Activated T-helper 17 cell treated with anti-CD3 and anti-CD28 coated beads, Interleukin-2, amount 50 U/mL, for 72 hours (primary cell): ENCODE results near the gene VENTX. TPM values are rescaled to one million over a fixed set of nuclear protein-coding genes. Genes with fewer than 3 reads are reported as not detected.

Source experiments
- ATAC-seq: fragments of 150-1000 bp; cut with Tn5 transposase; replicated peaks from 2 replicates; pipeline ENCODE4 v1.10.0; 2021; ENCODE audit warnings: mild to moderate bottlenecking, moderate library complexity
- H3K27ac Mint-ChIP-seq: one replicate; pipeline ENCODE4 v1.8.0; 2022; ENCODE audit warnings: mixed read lengths
- H3K27me3 Mint-ChIP-seq: one replicate; pipeline ENCODE4 v1.8.0; 2022; ENCODE audit warnings: mixed read lengths
- H3K36me3 Mint-ChIP-seq: one replicate; pipeline ENCODE4 v1.8.0; 2022; ENCODE audit warnings: low read depth, mild to moderate bottlenecking, mixed read lengths
- H3K4me1 Mint-ChIP-seq: one replicate; pipeline ENCODE4 v1.8.0; 2022; ENCODE audit warnings: mixed read lengths
- H3K4me3 Mint-ChIP-seq: one replicate; pipeline ENCODE4 v1.8.0; 2022; ENCODE audit warnings: mild to moderate bottlenecking, mixed read lengths
- H3K9me3 Mint-ChIP-seq: one replicate; pipeline ENCODE4 v1.8.0; 2022; ENCODE audit warnings: mixed read lengths
- total RNA-seq, 2 donors: library from RNA; stranded (reverse); gene quantifications; one replicate each; pipeline ENCODE4 v1.2.3, GENCODE V29; 2022

The VENTX gene
- total RNA-seq, 2 donors from 2014 or later = 0.21 TPM; not detected in 1

DNA sequence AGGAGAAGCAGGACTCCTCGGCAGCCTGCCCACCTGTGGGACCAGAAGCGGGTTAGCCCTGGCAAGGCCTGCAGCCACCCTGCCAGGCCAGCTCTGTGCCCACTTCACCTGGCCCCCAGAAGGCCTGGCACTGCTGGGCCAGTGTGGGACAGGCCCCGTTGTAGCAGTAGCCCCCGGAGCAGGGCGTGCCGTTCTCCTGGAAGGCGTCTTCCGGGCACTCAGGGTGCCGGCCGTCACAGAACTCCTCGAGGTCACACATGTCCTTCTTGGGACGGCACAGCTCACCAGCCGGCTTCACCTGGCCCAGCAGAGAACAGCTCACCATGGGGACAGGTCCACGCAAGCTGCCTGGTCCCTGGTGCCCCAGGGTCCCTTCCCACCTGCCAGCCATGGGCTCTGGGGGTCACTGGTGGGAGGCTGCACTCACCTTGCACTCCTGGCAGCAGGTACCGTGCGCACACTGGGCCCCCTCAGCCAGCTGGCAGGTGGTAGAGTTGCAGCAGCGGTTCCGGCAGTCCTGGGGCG, 33.2 kb downstream of the VENTX start:
- Mint-ChIP-seq H3K9me3 (no peaks in the 10 kb centered on the region), H3K27me3 (no peaks in the 10 kb centered on the region), H3K36me3 (peaks cover 56% of the 10 kb centered on the region), H3K4me1 (no peaks in the 10 kb centered on the region), H3K27ac (no peak overlapping the region), H3K4me3 (no peak overlapping the region)
- ATAC-seq = no peak

DNA sequence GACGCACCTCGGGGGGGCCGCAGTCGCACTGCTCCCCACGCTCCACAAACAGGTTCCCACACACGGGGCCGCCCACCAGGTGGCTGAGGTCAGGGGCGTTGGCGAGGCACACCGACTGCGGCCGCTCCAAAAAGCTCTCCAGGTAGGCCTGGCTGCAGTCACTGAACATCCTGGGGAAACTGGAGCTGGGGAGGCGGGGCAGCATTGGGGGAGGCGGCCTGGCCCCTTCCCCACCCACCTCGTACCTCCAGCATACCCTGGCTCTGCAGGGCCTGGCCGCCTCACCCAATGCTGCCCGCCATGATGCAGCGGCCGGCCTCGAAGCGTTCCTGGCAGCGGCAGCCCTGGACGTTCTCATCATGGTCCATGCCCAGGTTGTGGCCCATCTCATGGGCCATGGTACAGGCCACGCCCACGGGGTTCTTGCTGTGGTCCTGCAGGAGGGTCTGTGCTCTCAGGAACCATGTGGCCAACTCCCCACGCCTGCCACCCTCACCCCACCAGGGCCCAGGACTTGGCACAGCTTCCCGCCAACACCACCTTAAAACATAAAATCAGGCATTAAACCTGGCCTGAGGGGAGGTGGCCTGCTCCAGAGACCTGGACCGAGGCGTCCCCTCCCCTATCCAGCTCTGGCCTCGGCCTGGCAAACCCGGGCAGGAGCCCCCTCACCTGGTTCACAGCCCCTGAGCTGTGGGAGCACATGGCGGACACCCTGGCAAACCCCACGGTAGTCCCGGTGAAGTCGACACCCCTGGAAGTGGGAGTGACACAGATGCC, 34.1 kb downstream of the VENTX start:
- no peak for ATAC-seq
- Mint-ChIP-seq H3K4me3 (no peak overlapping the region), H3K27me3 (no peaks in the 10 kb centered on the region), H3K9me3 (no peaks in the 10 kb centered on the region), H3K36me3 (peaks cover 56% of the 10 kb centered on the region), H3K27ac (no peak overlapping the region), H3K4me1 (no peaks in the 10 kb centered on the region)

DNA sequence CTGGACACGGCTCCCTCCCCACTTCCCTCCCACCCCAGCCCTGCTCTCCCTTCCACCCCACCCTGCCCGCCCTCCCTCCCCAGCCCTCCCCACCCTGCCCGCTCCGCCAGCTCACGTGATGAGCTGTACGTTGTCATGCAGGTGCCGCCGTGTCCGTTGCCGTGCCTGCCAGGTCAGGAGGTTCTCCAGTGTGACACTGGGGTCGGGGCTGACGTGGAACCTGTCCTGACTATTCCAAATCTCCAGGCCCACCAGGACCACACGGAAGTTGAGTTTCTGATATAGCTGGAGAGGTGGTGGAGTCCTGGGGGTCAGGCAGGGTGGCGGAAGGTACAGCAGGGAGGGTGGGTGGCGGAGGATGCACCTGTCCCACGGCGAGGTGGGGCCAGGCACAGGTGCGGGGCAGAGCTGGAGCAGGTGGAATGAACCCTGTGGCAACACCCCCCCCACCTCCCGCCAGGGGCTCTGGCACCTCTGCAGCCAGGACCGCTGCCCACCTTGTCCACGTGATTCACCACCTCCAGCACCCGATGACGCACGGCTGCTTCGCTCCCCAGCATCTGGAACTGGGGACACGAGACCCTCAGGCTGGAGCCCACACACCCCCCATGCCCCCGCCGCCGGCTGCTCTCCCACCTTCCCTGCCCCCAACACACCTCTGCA, 34.8 kb downstream of the VENTX start:
- Mint-ChIP-seq H3K27me3 (no peaks in the 10 kb centered on the region), H3K9me3 (no peaks in the 10 kb centered on the region), H3K36me3 (peaks cover 56% of the 10 kb centered on the region), H3K4me3 (no peak overlapping the region), H3K4me1 (no peaks in the 10 kb centered on the region), H3K27ac (no peak overlapping the region)
- ATAC-seq = no peak

- Mint-ChIP-seq H3K27ac (no peak overlapping the region), H3K9me3 (no peaks in the 10 kb centered on the region), H3K4me3 (no peak overlapping the region), H3K27me3 (no peaks in the 10 kb centered on the region), H3K4me1 (peaks cover under 1% of the 10 kb centered on the region), H3K36me3 (peaks cover 56% of the 10 kb centered on the region)
- no peak for ATAC-seq
Observed at GRCh38 chr10:133272964-133273420, 35.3 kb downstream of the VENTX start.

DNA sequence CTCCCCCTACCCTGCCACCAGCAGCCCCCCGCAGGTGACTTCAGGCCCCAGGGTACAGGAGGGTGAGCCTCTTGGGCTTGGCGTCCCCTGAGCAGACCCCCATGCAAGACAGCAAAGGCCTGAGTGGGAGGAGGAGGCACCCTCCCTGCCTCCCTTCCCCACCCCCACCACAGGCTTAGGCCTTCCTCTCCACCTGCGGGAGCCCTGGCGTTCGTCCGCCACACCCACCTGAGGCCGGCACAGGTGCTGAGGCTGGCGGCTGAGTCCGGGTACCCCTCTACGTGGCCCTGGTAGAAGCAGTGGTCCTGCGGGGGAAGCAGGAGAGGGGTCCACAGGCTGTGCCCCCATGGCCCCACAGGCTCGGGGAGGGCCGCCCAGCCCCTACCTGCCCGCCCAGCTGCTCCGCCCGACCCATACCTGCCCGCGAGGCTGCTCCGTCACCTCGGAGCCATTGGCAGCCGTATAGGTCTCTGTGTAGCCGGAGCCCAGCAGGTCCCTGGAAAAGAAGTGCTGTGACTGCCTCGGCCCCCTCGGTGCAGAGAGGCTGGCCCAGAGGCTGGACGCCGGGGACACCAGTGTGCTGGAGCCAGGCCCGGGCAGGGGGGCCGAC, 36.0 kb downstream of the VENTX start:
- Mint-ChIP-seq H3K36me3 (peaks cover 61% of the 10 kb centered on the region), H3K4me1 (peaks cover 7% of the 10 kb centered on the region), H3K9me3 (no peaks in the 10 kb centered on the region), H3K4me3 (no peak overlapping the region), H3K27me3 (no peaks in the 10 kb centered on the region), H3K27ac (no peak overlapping the region)
- ATAC-seq = no peak

DNA sequence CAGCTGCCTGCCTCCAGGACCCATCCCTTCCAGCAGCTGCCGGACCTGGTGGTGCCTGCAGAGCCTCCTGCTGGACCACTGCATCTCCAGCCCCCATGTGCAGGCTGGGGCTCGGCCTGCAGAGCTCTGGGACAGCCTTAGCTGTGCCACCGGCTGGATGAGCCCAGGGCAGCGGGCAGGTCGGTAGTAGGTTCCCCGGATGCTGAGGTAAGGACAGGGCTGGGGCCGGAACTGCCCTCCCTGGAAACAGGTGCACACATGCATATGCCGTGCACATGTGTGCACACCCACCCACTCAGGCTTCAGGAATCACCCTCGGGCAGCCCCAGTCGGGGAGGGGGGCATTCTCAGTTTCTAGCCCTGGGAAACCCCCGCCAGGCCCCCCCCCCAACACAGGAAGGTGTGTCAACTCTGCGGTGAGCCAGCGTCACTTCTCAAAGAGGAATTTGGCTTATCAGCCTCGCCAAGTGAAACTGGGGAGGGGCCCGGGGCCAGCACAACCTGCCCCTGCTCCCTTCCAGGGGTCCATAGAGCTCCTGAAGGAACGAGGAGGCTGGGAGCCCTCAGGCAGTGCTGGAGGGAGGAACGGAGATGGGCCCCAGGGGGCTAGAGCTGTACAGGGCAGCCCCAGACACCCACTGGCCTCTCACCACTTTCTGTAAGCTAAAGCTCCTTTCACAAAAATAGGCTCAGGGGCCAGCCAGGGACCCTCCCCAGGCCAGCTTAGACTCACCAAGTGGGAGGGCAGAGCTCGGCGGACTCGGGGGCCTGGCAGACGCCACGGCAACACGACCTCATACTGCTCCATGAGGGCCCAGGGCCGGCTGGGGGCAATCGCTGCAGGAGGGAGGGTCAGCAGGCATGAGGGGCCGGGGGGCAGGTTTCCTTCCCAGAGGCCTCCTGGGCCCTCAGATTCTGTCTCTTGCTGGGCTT, 37.4 kb downstream of the VENTX start:
- H3K27me3 Mint-ChIP-seq = no peaks in the 10 kb centered on the region
- H3K4me1 Mint-ChIP-seq = peaks cover 9% of the 10 kb centered on the region
- no peaks in the 10 kb centered on the region for H3K9me3 Mint-ChIP-seq
- peaks cover 60% of the 10 kb centered on the region for H3K36me3 Mint-ChIP-seq
- peak overlapping the region; percentile 91 for H3K27ac Mint-ChIP-seq
- ATAC-seq = peak; percentile 65
- H3K4me3 Mint-ChIP-seq = peak overlapping the region; percentile 90

- Mint-ChIP-seq H3K27ac (peak overlapping the region; percentile 91), H3K27me3 (no peaks in the 10 kb centered on the region), H3K4me1 (peaks cover 9% of the 10 kb centered on the region), H3K9me3 (no peaks in the 10 kb centered on the region), H3K36me3 (peaks cover 53% of the 10 kb centered on the region), H3K4me3 (peak overlapping the region; percentile 90)
- peak; percentile 27 for ATAC-seq
Observed at GRCh38 chr10:133275684-133276092, 38.0 kb downstream of the VENTX start.

GRCh38 chr10:133276100-133276434, 38.4 kb downstream of the VENTX start:
- no peak for ATAC-seq
- Mint-ChIP-seq H3K4me1 (peaks cover 9% of the 10 kb centered on the region), H3K9me3 (no peaks in the 10 kb centered on the region), H3K27ac (peak overlapping the region; percentile 91), H3K27me3 (no peaks in the 10 kb centered on the region), H3K4me3 (peak overlapping the region; percentile 90), H3K36me3 (peaks cover 49% of the 10 kb centered on the region)

DNA sequence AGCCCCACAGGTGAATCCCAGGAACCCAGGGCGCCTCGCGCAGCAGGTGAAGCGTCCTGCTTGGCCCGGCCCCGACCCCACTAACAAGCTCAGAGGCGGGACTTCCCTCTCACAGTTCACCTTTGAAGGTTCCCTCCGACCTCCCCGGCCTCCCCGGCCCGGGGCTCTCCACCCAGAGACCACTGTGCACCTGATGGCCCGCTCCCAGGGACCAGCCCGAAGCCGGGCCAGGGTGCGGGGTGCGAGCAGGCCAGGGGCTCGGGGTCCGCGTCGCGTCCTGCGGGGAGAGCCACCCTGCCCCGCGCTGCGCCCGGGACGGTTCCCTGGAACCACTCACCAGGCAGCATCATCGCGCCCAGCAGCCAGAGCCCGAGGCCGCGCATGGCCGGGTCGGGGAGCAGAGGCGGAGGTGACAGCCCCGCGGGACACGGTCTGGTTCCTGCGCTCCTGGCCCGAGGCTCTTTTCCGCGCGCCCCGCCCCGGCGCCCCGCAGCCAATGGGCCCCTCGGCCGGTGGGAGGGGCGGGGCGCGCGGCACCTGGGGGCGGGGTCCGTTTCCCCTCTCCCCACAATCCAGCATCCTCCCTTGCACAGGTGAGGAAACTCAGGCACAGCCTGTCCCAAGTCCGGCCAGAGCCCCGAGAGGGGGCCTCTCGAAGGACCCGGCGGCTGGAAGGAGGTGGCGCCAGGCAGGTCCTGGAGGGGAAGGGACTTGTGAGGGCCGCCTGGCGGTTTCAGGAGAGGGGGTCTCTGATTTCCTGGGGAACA, 39.0 kb downstream of the VENTX start, which contains the start of gene ADAM8:
Gene ADAM8 (minus strand): TSS at position 434 of the 767 bp plus-strand sequence. CDS start 51 bp downstream, at position 383.
- peaks cover 9% of the 10 kb centered on the region for H3K4me1 Mint-ChIP-seq
- peak; percentile 61 for ATAC-seq
- no peaks in the 10 kb centered on the region for H3K27me3 Mint-ChIP-seq
- H3K4me3 Mint-ChIP-seq = peak within 1 kb of the TSS; percentile 90
- H3K27ac Mint-ChIP-seq = peak within 1 kb of the TSS; percentile 91
- H3K9me3 Mint-ChIP-seq = no peaks in the 10 kb centered on the region
- H3K36me3 Mint-ChIP-seq = peaks cover 44% of the 10 kb centered on the region

- Mint-ChIP-seq H3K27ac (peak overlapping the region; percentile 81), H3K27me3 (no peaks in the 10 kb centered on the region), H3K4me3 (peak overlapping the region; percentile 75), H3K4me1 (peaks cover 9% of the 10 kb centered on the region), H3K36me3 (peaks cover 35% of the 10 kb centered on the region), H3K9me3 (no peaks in the 10 kb centered on the region)
- ATAC-seq = no peak
Observed at GRCh38 chr10:133277277-133277992, 39.8 kb downstream of the VENTX start.

GRCh38 chr10:133277993-133278576, 40.4 kb downstream of the VENTX start:
- Mint-ChIP-seq H3K4me3 (peak overlapping the region; percentile 75), H3K27me3 (no peaks in the 10 kb centered on the region), H3K4me1 (peaks cover 9% of the 10 kb centered on the region), H3K9me3 (no peaks in the 10 kb centered on the region), H3K27ac (peak overlapping the region; percentile 81), H3K36me3 (peaks cover 30% of the 10 kb centered on the region)
- no peak for ATAC-seq

DNA sequence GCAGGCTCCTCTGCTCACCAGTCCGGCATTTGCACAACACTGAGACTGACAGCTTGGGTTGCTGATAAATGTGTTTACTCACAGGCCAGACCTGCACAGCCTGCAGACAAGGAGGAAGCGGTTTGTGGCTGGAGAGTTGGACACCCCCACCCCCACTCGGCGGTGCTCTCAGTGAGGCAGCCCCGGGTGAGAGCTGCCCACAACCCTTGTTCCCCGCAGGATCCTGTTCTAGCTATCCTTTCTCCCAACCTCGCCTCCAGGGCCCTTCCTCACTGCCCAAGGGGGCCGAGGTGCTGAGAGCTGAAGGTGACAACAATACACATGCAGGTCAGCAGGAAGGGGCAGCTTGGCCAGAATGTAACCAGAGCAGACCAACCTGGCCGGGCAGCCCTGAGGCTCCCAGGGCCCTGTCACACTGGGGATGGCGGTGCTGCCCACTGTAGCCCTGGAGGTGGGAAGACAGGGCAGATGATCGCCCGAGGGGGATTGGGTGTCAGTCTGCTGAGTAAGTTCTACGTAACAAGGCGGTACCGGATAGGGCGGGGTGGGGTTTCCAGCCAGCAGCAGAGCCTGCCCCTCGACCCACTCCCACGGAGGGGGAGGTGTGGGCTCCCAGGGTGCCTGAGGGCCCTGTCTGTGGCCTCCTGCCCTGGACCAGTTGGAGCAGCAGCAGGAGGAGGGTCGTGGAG, 41.1 kb downstream of the VENTX start:
- H3K9me3 Mint-ChIP-seq = no peaks in the 10 kb centered on the region

More for the DNA sequence above, 41.1 kb downstream of the VENTX start:
- Mint-ChIP-seq H3K36me3 (peaks cover 32% of the 10 kb centered on the region), H3K4me1 (peaks cover 9% of the 10 kb centered on the region), H3K4me3 (peak overlapping the region; percentile 75), H3K27me3 (no peaks in the 10 kb centered on the region), H3K27ac (peak overlapping the region; percentile 81)
- ATAC-seq = peak; percentile 60
